ENCODE data around the gene SLC2A1. TPM values are rescaled to one million over a fixed set of nuclear protein-coding genes. Genes with fewer than 3 reads are reported as not detected.

The SLC2A1 gene
- polyA plus RNA-seq, 1 donor (not counting 4 experiments of a cell fraction or from before 2014, with no cell fraction given): 689 TPM

GRCh38 chr1:42971841-42972291 lies 13.2 kb upstream of the SLC2A1 start:
- DNase-seq (ENCODE audit: low read depth, low spot score) (no peak), FAIRE-seq (no peak)
- Histone ChIP-seq H3K4me3 (ENCODE audit: control insufficient read depth in 2 of 3, extremely low read depth in 1 of 3, insufficient read depth in 2 of 3, low read depth in 1 of 3, low read length in 3 of 3) (no peak overlapping the region), H3K4me1 (ENCODE audit: control insufficient read depth, extremely low read depth, insufficient read depth, low read length) (peaks cover 13% of the 10 kb centered on the region), H3K9me3 (ENCODE audit: control insufficient read depth, low read depth, low read length) (no peaks in the 10 kb centered on the region), H3K9me1 (ENCODE audit: control insufficient read depth, extremely low read depth, insufficient read depth, low read length) (no peaks in the 10 kb centered on the region), H3K27me3 (ENCODE audit: control insufficient read depth, extremely low read depth, insufficient read depth, low read length) (no peaks in the 10 kb centered on the region), H3K4me2 (ENCODE audit: control insufficient read depth, extremely low read depth, insufficient read depth, low read depth, low read length) (no peak overlapping the region), H3K36me3 (ENCODE audit: control insufficient read depth in 2 of 2, extremely low read depth in 1 of 2, insufficient read depth in 2 of 2, low read length in 2 of 2) (peaks cover 0 to 20% of the 10 kb centered on the region in 2 experiments), H2AFZ (ENCODE audit: control insufficient read depth, low read length) (no peak overlapping the region), H3K79me2 (ENCODE audit: control insufficient read depth, insufficient read depth, low read length) (no peaks in the 10 kb centered on the region), H3K9ac (ENCODE audit: control insufficient read depth, extremely low read depth, insufficient read depth, low read length) (no peak overlapping the region), H4K20me1 (ENCODE audit: control insufficient read depth, extremely low read depth, insufficient read depth, low read length) (no peaks in the 10 kb centered on the region), H3K27ac (ENCODE audit: control insufficient read depth, insufficient read depth, low read length) (no peak overlapping the region)
- TF ChIP-seq CTCF (optimal IDR thresholded peaks at IDR 0.05 in 1 of 3, IDR thresholded peaks at IDR 0.05 in 1 of 3, conservative IDR thresholded peaks at IDR 0.05 in 1 of 3; ENCODE audit: extremely low read depth in 1 of 3, insufficient read depth in 2 of 3, low read length in 3 of 3) (no peak), EZH2 (IDR thresholded peaks at IDR 0.05; ENCODE audit: low read length) (no peak)
- dilution Hi-C loops (cut with MboI; ENCODE audit: extremely low pct_ligation_motif_present, low sequenced_read_pairs): no loop called here

- TF ChIP-seq CTCF (optimal IDR thresholded peaks at IDR 0.05 in 1 of 3, IDR thresholded peaks at IDR 0.05 in 1 of 3, conservative IDR thresholded peaks at IDR 0.05 in 1 of 3; ENCODE audit: extremely low read depth in 1 of 3, insufficient read depth in 2 of 3, low read length in 3 of 3): no peak
- Histone ChIP-seq H3K4me2 (ENCODE audit: control insufficient read depth, extremely low read depth, insufficient read depth, low read depth, low read length) (no peak overlapping the region), H3K4me1 (ENCODE audit: control insufficient read depth, extremely low read depth, insufficient read depth, low read length) (peaks cover 26% of the 10 kb centered on the region), H3K9me3 (ENCODE audit: control insufficient read depth, low read depth, low read length) (no peaks in the 10 kb centered on the region), H3K9ac (ENCODE audit: control insufficient read depth, extremely low read depth, insufficient read depth, low read length) (no peak overlapping the region), H3K4me3 (ENCODE audit: control insufficient read depth in 2 of 3, extremely low read depth in 1 of 3, insufficient read depth in 2 of 3, low read depth in 1 of 3, low read length in 3 of 3) (no peak overlapping the region), H3K36me3 (ENCODE audit: control insufficient read depth in 2 of 2, extremely low read depth in 1 of 2, insufficient read depth in 2 of 2, low read length in 2 of 2) (peaks cover 0 to 15% of the 10 kb centered on the region in 2 experiments), H2AFZ (ENCODE audit: control insufficient read depth, low read length) (no peak overlapping the region), H3K79me2 (ENCODE audit: control insufficient read depth, insufficient read depth, low read length) (no peaks in the 10 kb centered on the region), H3K27ac (ENCODE audit: control insufficient read depth, insufficient read depth, low read length) (no peak overlapping the region), H3K27me3 (ENCODE audit: control insufficient read depth, extremely low read depth, insufficient read depth, low read length) (no peaks in the 10 kb centered on the region), H3K9me1 (ENCODE audit: control insufficient read depth, extremely low read depth, insufficient read depth, low read length) (no peaks in the 10 kb centered on the region), H4K20me1 (ENCODE audit: control insufficient read depth, extremely low read depth, insufficient read depth, low read length) (no peaks in the 10 kb centered on the region)
- dilution Hi-C loops (cut with MboI; ENCODE audit: extremely low pct_ligation_motif_present, low sequenced_read_pairs): no loop called here
- no peak for DNase-seq (ENCODE audit: low read depth, low spot score)
- FAIRE-seq: no peak
These were observed 11.5 kb upstream of the SLC2A1 start for GRCh38 chr1:42970143-42970542.
